KMS-11 (cell line): Measurements from ENCODE around the gene NELFA.

ENCODE experiments used
- H2AFZ ChIP-seq: fragments of 200-600 bp; sonication (generic); 2 replicates; pipeline ENCODE4 v1.6.1; 2016; ENCODE audit warnings: antibody characterized with exemption, mixed run types, low read depth
- H3K27ac ChIP-seq: fragments of 200-600 bp; sonication (generic); 2 replicates; pipeline ENCODE4 v1.6.1; 2016; ENCODE audit warnings: mild to moderate bottlenecking, mixed run types
- H3K27me3 ChIP-seq: fragments of 200-600 bp; sonication (generic); 2 replicates; pipeline ENCODE4 v1.6.1; 2017; ENCODE audit warnings: mild to moderate bottlenecking, low read depth, mixed run types, moderate library complexity; ENCODE audit not compliant: insufficient read depth
- H3K36me3 ChIP-seq: fragments of 200-600 bp; sonication (generic); 2 replicates; pipeline ENCODE4 v1.6.1; 2017; ENCODE audit warnings: mild to moderate bottlenecking, mixed run types; ENCODE audit not compliant: insufficient read depth
- H3K4me1 ChIP-seq: fragments of 200-600 bp; sonication (generic); 2 replicates; pipeline ENCODE4 v1.6.1; 2016; ENCODE audit warnings: mild to moderate bottlenecking, low read depth, mixed run types; ENCODE audit not compliant: poor library complexity, severe bottlenecking
- H3K4me2 ChIP-seq: fragments of 200-600 bp; sonication (generic); 2 replicates; pipeline ENCODE4 v1.7.0; 2016; ENCODE audit warnings: mild to moderate bottlenecking, mixed run types
- H3K4me3 ChIP-seq: fragments of 200-600 bp; sonication (generic); IDR thresholded peaks from 2 replicates; pipeline ENCODE4 v1.6.1; 2017; ENCODE audit warnings: low read depth, low read length, mixed read lengths; ENCODE audit not compliant: insufficient read depth
- H3K79me2 ChIP-seq: fragments of 200-600 bp; sonication (generic); 2 replicates; pipeline ENCODE4 v1.6.1; 2016; ENCODE audit warnings: low read depth, mixed run types; ENCODE audit not compliant: insufficient read depth
- H3K9ac ChIP-seq: fragments of 200-600 bp; sonication (generic); 2 replicates; pipeline ENCODE4 v1.6.1; 2016; ENCODE audit warnings: mild to moderate bottlenecking, mixed run types
- H4K20me1 ChIP-seq: fragments of 200-600 bp; sonication (generic); 2 replicates; pipeline ENCODE4 v1.6.1; 2016; ENCODE audit warnings: mild to moderate bottlenecking, mixed run types; ENCODE audit not compliant: insufficient read depth
- CTCF ChIP-seq: fragments of 200-600 bp; sonication (generic); conservative IDR thresholded peaks from 2 replicates; pipeline ENCODE4 v1.6.1; 2017; ENCODE audit warnings: low read depth, mild to moderate bottlenecking, antibody characterized with exemption, low read length, moderate library complexity, mixed read lengths

The NELFA gene

DNA sequence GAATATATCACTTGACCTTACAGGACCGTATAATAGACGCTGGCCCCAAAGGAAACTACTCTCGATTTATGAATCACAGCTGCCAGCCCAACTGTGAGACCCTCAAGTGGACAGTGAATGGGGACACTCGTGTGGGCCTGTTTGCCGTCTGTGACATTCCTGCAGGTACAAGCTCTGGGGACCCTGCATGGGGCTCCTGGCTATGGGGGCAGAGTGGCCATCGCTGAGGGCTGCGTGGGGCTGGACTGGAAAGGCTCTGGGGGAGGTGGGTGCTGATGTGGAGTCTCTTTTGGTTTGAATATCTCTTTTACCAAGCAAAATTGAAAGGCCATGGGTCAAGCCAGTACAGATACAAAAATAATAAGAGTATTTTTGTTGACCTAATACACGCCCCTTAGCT lies 33.9 kb downstream of the NELFA start:
- Histone ChIP-seq H4K20me1 (peaks cover 6% of the 10 kb centered on the region; the same call in 1 of the 2 replicates), H3K27me3 (no peaks in the 10 kb centered on the region), H3K9ac (no peak overlapping the region), H3K4me3 (no peak overlapping the region), H3K27ac (no peak overlapping the region), H3K36me3 (peaks cover 4% of the 10 kb centered on the region; the same call in 1 of the 2 replicates), H3K4me2 (no peak overlapping the region), H3K79me2 (no peaks in the 10 kb centered on the region), H3K4me1 (no peaks in the 10 kb centered on the region), H2AFZ (no peak overlapping the region)
- TF ChIP-seq CTCF: no peak

GRCh38 chr4:1973661-1974060 lies 35.1 kb downstream of the NELFA start:
- no peak overlapping the region for H2AFZ ChIP-seq
- H3K36me3 ChIP-seq: 0 out of 2 replicates have a peak, but pooled peaks cover 4% of the 10 kb centered on the region
- H3K27me3 ChIP-seq: no peaks in the 10 kb centered on the region
- no peak overlapping the region for H3K9ac ChIP-seq
- TF ChIP-seq CTCF: no peak
- H3K4me2 ChIP-seq: no peak overlapping the region
- no peaks in the 10 kb centered on the region for H3K4me1 ChIP-seq
- H4K20me1 ChIP-seq: no peaks in the 10 kb centered on the region
- no peaks in the 10 kb centered on the region for H3K79me2 ChIP-seq
- no peak overlapping the region for H3K27ac ChIP-seq
- no peak overlapping the region for H3K4me3 ChIP-seq

DNA sequence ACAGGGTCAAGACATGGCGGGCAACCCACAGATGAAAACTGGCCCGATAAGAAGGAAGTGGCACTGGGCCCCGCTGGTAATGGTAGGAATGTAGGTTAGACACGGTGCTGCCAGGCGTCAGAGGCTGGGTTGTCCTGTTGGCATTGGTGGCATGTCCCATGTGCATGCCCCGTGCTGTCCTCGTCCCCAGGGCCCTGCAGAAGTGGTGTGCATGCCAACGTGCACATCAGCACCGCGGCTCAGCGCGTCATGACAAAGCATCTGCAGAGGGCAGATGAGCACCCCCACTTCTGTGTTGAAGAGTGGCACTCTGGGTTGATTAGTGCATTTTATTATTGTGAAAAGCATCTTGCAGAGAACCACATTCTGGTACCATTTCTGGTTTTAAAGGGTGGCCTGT lies 35.6 kb downstream of the NELFA start:
- Histone ChIP-seq H3K9ac (no peak overlapping the region), H3K4me3 (no peak overlapping the region), H3K4me2 (no peak overlapping the region), H3K36me3 (0 out of 2 replicates have a peak, but pooled peaks cover 4% of the 10 kb centered on the region), H3K79me2 (no peaks in the 10 kb centered on the region), H3K27me3 (no peaks in the 10 kb centered on the region), H3K27ac (no peak overlapping the region), H4K20me1 (no peaks in the 10 kb centered on the region), H2AFZ (no peak overlapping the region), H3K4me1 (no peaks in the 10 kb centered on the region)
- no peak for TF ChIP-seq CTCF

GRCh38 chr4:1972414-1972813 lies 36.4 kb downstream of the NELFA start:
- Histone ChIP-seq H3K9ac (no peak overlapping the region), H3K4me3 (no peak overlapping the region), H3K27ac (no peak overlapping the region), H3K27me3 (no peaks in the 10 kb centered on the region), H3K79me2 (no peaks in the 10 kb centered on the region), H3K4me1 (no peaks in the 10 kb centered on the region), H2AFZ (no peak overlapping the region), H3K36me3 (0 out of 2 replicates have a peak, but pooled peaks cover 4% of the 10 kb centered on the region), H3K4me2 (no peak overlapping the region), H4K20me1 (no peaks in the 10 kb centered on the region)
- TF ChIP-seq CTCF: no peak
